GM19193 (cell line): ENCODE results near the gene SORBS1.

Experiments used
- POLR2A ChIP-seq: IDR thresholded peaks from 4 replicates; pipeline ENCODE4 v1.6.1; 2011; ENCODE audit not compliant: insufficient read depth, insufficient read length; ENCODE audit errors: extremely low read depth

Gene SORBS1

DNA sequence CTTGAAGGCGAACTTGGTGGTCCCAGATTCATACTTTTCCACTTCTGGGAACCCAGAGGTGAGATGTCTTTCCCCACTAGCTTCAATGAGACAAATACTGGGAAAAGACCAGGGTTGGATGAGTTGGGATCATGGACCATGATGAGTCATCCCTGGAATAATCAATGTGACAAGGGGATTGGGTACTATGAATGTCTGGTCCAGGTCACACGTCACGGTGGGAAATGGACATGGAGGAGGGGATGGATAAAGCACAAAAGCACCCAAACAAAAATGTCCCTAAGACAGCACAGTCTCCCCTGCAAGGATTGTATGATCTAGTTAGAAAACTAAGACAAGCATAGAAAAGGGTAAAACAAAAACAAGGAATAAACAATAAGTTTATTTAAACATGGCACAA, 12.4 kb upstream of the SORBS1 start:
- TF ChIP-seq POLR2A = no peak

DNA sequence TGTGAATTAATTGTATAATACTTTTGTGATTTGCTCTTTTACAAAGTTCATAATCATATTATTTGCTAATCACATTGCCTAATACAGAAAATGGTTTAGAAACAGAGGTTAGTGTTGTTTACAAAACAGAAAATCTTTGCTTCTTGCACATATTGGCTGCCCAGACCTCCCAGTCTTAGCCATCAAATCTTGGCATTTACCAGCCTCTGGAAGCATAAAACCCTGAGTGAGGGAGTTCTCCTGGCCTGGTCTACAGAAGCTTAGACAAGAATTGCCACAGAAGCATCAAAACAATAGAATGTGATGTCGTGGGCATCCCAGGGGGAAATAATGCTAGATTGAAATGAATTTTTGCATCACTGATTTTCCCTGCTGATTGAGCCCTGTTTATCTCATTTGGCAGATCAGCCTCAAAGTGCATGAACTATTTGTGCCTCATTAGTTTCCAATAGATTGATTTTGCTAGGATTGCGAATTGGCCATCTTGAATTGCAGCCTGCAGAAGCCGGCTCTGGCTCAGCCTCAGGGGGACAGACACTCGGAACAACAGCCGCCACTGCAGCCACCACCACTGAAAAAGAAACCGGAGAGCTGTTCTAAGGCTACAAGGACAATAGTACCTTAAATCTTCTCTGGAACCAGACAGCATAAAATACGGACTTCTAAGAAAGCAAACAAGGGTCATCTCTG, 11.1 kb upstream of the SORBS1 start:
- TF ChIP-seq POLR2A = no peak

DNA sequence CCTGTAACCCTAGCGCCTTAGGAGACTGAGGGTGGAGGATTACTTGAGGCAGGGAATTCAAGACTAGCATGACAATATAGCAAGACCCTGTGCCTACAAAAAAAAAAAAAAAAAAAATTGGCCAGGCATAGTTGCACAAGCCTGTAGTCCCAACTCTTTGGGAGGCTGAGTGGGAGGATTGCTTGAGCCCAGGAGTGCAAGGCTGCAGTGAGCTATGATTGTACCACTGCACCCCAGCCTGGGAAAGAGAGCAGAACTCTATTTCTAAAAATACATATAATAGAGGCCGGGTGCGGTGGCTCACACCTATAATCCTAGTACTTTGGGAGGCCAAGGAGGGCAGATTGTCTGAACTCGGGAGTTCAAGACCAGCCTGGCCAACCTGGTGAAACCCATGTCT, 10.2 kb upstream of the SORBS1 start:
- TF ChIP-seq POLR2A = no peak

DNA sequence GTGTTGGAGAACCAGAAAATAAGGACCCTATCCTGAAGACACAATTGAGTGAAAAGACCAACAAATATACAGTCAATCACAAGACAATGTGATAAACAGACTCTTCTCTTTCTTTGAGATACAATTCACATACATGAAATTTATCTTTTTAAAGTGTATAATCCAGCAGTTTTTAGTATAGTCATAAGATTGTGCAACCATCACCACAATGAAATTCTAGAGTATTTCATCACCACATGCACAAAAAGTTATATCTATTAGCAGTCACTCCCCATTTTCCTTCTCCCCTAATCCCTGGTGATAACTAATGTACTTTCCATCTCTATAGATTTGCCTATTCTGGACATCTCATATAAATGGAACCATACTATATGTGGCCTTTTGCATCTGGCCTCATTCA, 8.2 kb upstream of the SORBS1 start:
- TF ChIP-seq POLR2A = no peak

DNA sequence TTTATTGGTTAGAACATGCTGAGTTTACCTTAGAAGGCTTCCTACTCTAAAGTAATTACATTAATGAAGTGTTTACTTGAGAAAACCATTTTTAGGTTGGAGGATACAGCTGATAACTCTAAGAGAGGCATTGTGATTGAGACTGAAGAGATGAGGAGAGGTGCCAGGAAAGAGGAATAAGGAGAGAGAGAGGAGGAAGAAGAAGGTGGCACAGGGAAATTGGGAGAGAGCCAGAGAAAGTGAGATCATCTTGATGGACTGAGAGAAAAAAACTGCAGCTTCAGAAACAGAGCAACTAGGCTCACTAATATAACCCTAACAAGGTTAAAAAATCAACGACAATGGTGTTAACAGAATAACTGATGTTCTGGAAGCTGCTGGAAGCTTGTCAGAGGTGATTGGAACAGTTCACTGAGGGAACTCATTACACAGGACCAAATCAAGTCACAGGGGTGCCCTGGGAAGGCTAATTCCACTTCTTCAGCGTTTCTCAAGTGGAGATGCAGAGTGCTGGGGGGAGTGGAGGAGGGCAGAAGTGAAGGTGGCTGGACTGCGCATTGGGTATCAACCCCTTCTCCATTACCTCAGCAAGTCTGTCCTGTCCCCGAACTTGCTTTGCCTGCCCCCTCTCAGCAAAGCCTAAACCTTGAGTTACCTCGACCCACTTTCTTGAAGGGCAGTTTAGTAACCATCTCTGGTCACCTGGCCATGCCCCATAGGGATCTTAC, 6.9 kb upstream of the SORBS1 start:
- no peak for TF ChIP-seq POLR2A

DNA sequence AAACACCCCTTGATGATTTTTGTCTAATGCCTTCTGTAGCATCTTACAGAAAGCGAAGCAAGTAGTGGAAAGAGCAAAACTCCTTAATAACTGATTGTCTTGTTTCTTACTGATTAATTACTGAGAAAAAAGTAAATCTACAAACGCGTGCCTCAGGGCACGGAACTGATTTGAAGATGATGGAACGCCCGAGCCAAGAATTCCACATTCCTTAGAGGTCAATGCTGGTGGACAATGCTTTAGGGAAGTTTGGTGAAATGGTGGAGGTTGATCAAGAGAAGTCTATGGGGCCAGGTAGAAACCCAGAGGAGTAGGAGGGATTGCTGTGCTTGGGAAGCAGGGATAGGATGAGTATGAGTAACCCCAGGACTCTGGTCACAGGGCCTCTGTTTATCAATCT, 5.0 kb upstream of the SORBS1 start:
- TF ChIP-seq POLR2A = no peak

DNA sequence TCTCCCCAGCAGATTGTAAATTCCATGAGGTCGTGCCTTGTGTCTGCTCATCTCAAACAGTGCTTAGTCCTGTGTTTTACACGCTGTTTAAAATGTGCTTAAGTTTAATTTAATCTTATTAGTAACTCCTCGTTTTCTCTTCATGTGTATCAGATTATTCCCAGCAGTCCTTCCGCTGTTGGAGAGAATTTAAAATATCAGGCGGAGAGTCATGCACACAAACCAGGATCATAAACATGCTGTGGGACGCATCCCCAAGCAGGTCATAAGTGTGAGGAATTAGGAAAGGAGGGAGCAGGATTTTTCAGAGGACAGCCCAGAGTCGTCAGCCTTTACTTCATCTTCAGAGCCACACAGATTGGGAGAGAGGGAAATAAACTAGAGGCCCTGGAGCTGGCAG, 4.2 kb upstream of the SORBS1 start:
- TF ChIP-seq POLR2A = no peak

DNA sequence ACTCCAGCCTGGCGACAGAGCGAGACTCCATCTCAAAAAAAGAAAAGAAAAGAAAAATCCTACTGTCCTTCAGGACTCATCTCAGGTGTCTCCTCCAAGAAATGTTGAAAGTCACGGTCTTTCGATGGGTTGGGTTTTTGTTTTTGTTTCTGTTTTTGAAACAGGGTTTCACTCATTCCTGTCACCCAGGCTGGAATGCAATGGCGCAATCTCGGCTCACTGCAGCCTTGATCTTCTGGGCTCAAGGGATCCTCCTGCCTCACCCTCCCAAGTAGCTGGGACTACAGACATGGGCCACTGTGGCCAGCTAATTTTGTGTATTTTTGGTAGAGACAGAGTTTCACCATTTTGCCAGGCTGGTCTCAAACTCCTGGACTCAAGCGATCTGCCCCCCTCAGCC, 3.1 kb upstream of the SORBS1 start:
- no peak for TF ChIP-seq POLR2A

DNA sequence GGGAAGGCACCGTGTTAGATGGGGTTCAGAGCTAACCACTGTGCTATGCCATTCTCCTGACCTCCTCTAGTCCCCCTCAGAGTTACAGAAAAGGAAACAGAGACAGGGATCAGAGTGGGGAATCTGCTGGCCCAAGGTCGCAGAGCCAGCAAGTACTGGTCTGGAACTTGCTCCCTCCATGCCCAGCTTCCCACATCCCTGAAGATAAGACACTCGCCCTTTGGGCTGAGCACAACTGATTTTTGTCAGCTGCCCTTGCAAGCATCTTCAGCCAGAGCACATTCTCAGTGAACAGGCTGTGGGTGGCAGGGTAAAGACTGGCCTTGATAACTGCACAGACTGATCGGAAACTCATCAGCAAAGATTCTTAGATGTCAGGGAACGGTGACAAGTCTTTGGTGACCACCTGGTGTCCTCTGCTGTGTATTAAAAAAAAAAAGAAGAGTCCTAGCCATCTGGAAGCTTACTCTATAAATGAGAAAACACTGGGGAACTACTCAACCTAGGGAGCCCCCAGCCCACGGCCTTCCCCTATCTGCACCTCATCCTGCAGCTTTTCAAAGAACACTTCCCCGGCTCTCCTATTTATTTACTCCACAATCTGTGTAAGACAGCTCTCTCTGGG, 1.3 kb upstream of the SORBS1 start:
- no peak for TF ChIP-seq POLR2A

DNA sequence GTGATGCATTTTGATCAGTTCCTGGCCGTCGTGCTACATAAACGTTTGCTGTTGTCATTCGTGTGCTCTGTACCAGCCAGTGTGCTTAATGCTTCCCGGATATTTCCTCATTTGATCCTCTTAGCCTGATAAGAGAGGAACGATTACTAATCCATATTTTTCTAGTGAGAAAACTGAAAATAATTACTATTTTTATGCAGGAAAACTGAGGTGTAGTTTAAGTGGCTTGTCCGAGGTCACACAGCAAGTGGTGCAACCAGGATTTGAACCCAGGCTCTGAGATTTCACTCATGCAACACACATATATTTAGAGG, 650 bp upstream of the SORBS1 start:
- no peak for TF ChIP-seq POLR2A

DNA sequence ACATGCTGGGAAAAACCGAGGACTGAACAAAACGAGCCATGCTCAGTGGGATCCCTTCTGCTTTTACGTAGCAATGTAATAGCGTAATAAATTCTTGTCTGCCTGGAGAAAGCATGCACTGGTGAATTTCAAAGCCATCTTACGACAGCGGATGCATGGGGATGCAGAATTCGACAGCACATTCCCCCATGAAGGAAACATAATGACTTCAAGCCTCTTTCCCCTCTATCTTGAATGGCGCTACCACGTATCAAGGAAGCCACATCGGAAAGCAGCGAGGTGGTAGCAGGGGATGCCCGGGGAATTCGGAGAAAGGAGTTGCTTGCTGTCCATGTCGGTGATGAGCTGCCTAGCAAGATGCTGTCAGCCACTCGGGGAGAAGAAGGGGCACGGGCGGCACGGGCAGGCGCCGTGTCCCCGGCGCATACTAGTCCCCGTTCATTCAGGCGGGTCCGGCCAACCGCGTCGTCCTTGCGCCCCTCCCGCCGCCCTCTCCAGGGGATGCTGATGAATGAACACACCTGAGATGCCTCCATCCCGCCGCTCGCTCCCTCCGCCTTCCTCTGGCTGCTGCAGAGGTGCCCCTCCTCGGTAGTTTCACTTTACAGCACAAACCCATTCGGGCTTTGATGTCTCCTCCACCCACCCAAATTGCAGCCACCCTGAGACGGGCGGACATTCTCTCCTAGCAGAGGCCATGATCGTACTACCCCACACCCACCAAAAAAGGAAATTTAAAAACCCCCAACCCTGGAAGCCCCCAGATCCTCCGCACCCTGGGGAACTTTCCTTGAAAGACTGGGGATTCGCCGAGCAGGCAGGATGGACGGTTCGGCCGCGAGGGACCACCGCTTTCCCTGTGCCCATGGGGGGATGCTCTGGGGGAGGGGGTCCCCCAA, 644 bp downstream of the SORBS1 start:
- no peak for TF ChIP-seq POLR2A

DNA sequence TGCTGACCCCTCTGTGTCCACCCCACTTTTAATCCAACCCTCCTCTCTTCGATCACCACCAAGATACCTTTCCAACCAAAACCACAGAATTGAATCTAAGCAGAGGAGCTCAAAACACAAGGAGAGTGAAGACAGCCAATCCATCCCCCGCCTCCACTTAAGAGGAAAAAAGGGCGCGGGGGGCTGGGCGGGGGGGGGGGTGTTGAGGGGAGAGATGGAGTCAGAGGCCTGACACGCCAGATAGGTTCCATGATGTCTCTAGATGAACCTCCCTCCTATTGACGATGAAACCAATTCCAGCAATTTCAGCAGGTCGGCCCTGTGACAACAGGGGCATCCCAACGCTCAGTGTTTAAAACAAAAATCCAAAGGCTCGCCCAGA, 1.3 kb downstream of the SORBS1 start:
- TF ChIP-seq POLR2A = no peak

DNA sequence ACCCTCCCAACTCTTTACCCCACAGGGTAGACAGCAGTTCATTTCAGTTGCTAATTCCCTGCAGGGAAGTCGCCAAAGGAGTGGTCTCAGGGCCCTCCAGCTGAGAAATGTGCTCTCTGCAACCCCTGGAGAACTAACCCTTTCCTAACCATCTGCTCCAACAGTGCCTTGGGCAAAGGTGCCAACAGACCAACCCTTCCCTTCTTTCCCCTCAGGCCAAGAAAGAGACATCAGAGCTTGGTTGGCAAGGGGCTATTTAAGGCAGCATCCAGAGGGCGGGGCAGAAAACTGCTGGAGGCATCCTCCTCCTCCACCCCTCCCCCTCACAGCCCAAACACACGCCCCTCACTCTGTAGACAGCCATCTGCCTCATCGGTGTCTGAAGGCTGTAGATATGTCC, 1.7 kb downstream of the SORBS1 start:
- no peak for TF ChIP-seq POLR2A

DNA sequence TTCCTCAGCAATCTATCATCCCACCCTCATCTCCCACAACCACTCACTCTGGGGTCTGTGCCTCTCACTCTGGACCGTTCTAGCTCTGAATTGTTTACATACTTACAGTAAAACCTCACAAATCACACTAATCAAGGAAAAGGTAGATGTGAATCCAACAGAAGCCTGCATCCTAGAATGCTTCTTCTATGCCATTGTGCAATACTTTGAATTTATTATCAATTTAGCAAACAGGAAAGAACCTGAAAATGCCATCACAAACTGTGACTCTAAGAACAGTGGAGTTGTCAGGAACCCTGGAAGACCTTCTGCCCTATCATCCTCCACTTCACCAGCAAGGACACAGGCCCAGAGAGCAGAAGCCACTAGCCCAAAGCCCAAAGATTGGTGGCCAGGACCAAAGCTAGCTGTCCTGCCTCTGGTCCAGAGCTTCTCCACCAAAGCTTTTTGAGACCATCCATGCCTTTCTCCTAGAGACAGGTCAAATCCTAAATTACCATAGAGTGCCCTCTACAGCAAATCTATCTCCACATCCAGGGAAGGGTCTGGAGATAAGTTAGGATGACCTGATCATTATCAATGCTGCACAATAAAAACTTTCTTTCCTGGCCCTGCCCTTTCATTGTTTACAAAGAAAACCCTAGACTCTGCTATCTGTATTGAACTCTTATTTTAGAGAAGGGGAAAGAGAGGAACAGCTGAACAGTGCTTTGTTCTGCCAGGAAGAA, 2.4 kb downstream of the SORBS1 start:
- no peak for TF ChIP-seq POLR2A

DNA sequence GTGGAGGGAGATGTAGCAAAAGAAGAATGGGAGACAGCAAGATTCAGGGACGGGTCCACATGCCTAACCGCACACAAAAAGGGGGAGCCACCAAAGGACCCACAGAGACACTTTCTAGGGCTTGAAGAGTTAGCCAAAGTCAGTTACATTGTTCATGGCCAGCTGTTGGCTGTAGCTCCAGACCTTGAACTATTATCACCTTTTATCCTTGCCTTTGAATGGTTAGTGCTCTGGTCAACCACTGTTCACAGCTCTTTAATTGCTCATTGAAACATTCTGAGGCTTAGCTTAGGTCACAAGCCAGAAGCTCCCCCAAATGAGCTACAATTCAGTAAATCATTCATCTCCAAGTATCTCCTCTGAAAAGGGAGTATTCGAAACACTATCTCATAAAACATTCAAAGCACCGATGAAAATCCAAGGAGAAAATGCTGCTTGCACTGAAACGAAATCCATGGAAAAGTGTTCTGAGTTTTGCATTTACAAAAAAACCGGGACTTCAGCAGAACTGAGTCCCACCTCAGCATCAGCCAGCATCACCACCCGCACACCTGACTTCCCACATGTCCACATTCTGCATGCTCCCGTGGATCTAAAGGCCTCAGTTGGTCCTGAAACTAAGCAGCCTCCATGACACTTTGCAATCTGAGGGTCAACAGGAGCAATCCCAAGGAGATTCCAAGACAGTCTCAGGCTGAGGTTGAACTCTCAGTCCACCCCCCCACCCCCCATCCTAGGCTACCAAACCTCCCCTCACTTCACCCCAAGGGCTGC, 4.0 kb downstream of the SORBS1 start:
- no peak for TF ChIP-seq POLR2A

DNA sequence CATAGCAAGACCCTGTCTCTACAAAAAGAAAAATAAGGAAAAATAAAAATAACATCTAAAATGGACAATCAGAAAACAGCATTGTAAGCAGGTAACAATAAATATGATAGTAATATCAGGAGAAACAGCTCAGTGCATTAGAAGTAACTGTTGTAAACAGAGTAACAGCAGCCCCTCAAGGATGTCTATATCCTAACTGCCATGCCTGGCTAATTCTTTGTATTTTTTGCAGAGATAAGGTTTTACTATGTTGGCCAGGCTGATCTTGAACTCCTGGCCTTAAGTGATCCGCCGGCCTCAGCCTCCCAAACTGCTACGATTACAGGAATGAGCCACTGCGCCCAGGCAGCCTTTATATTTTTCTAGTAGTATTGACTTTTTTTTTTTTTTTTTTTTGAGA, 7.5 kb downstream of the SORBS1 start:
- no peak for TF ChIP-seq POLR2A
